LNCAP (cell line): ENCODE measurements around the gene C9orf43.

Experiments
- CTCF ChIP-seq: fragments of 450-650 bp; IDR thresholded peaks from 2 replicates; pipeline ENCODE4 v1.5.1; 2017; ENCODE audit warnings: mild to moderate bottlenecking

The C9orf43 gene

GRCh38 chr9:113463418-113464285 is 53.1 kb downstream of the C9orf43 start, which contains the start of gene RGS3:
Gene RGS3, plus strand, starts transcription at chr9:113463727. Its CDS starts 76 bp downstream, at chr9:113463803.
- no peak for TF ChIP-seq CTCF

DNA sequence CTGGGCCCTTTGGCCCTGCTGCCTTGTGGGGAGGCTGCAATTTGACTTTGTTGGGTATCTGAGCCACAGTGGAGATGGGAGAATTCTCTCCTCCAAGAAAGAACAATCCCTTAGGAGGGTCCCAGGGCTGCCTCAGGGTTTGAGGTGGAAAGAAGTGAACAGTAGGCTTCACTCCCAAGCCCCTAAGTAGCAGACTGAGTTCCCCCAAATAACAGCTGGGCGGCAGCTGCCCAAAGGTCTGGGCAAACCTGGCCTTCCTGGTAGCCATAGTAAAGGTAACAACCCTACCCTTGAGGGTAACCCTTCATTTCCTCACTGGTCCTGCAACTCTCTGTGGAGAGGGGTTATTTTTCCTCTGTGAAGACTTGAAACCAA is 53.7 kb downstream of the C9orf43 start:
- no peak for TF ChIP-seq CTCF

DNA sequence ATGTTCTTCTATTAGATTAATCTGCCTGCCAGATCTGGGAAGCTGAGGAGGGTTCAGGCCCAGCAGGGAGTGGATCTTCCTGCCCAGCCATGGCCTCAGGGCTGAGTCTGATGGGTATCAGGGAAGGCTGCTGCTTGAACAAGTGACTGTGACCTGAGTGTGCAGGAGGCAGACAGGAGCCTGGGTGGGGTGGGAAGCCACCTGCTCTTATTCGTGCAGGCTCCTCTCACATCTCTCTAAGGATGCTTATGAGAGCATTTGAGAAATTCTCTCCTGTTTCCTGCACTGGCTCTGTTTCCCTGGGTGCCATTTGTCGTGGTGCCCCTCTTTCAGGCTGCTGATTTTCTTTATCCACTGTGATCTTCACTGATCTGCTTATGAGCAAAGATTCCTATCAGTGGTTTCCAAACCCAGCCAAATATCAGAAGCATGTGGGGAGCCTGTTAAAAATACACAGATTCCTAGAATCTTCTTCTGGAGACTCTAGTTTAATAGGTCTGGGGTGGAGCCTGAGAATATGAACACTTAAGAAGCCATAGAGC is 55.1 kb downstream of the C9orf43 start:
- TF ChIP-seq CTCF, result no peak

- no peak for TF ChIP-seq CTCF
These were observed 56.6 kb downstream of the C9orf43 start for GRCh38 chr9:113467183-113467582.

GRCh38 chr9:113468716-113469448 is 58.3 kb downstream of the C9orf43 start:
- TF ChIP-seq CTCF, result no peak

- no peak for TF ChIP-seq CTCF
These were observed 60.6 kb downstream of the C9orf43 start for GRCh38 chr9:113471143-113471542.

DNA sequence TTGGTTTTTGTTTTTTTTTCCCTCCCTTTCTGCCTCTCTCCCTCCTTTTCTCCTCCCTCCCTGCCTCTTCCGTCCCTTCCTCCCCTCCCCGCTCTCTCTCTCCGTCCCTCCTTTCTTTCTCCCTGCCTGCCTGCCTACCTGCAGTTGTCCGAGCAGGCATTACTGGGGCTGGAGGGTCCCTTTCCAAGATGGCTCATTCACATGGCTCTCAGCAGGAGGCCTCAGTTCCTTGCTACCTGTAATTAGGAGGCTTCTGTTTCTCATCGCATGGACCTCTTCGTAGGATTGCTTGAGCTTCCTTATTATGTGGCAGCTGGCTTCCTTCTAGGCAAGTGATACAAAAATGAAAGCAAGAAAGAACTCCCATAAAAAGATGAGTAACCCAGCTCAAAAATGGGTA is 61.0 kb downstream of the C9orf43 start:
- no peak for TF ChIP-seq CTCF
